ENCODE measurements around the gene BATF2. TPM values are rescaled to one million over a fixed set of nuclear protein-coding genes. Genes with fewer than 3 reads are reported as not detected.
A peak's percentile ranks its signal among the peaks of the same experiment; 100 is the strongest.

The BATF2 gene
- total and polyA plus RNA-seq, 9 of the 15 experiments (the other 6 are each of a cell fraction or from before 2014, with no cell fraction given): 1.7 to 8.9 (median 6.4) TPM

DNA sequence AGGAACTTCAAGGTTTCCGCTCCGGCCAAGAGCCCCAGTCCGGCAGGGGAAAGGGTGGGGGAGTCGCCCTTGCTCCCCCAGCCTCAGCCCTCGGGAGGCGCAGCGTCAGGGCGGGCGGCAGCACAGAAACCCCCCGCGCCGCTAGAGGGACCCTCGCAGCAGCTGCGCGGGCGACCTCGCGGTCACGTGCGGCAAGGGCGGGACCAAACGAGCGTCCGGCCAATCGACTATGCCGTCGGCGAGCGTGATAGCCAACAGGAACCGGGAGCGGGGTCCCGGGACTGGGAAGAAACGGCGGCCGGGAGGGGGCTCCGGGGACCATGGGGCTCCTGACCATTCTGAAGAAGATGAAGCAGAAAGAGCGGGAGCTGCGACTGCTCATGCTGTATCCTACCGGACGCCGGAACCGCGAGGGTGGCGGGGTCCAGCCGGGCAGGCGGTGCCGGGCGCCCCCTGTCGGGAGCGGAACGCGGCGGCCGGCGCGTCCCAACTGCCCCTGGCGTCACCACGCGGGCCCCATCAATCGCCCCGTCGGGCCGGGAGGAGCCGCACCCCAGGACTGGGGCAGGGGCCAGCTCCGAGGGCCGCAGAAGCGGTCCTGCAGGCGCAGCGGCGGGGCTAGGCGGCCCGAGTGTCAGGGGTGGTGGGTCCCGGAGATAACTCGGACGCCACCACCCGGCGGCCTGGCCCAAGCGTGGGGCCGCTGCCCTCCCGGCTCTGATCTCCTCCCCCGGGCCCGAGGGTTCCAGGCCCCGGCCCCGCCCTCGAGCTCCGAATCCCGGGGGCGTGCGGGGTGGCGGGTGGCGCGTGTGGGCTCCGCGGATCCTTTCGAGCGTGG lies 17.3 kb upstream of the BATF2 start, which contains the start of gene ARL2 (continued):
- TF ChIP-seq ZBTB8A (IDR thresholded peaks at IDR 0.05; ENCODE audit: partially characterized antibody) (no peak), HEY1 (CRISPR knock-in tag; IDR thresholded peaks at IDR 0.05; ENCODE audit: borderline replicate concordance) (no peak), PTRF (tag; IDR thresholded peaks at IDR 0.05) (no peak), ZNF165 (CRISPR knock-in tag; IDR thresholded peaks at IDR 0.05; ENCODE audit: borderline replicate concordance) (peak; percentile 41; the same call in 1 of the 2 replicates), ZNF696 (CRISPR knock-in tag; conservative IDR thresholded peaks at IDR 0.05) (no peak), TGIF2 (CRISPR knock-in tag; IDR thresholded peaks at IDR 0.05) (peak; percentile 96; the same call in 1 of the 2 replicates), ZSCAN32 (CRISPR knock-in tag; IDR thresholded peaks at IDR 0.05) (no peak), ZNF431 (CRISPR knock-in tag; IDR thresholded peaks at IDR 0.05) (peak; percentile 95), SAP30 (IDR thresholded peaks at IDR 0.05; ENCODE audit: borderline replicate concordance, insufficient read depth, low read depth, low read length, poor library complexity, severe bottlenecking) (peak; percentile 61), SOX6 (IDR thresholded peaks at IDR 0.05) (peak; percentile 22; the same call in 1 of the 2 replicates), TCF7L2 (IDR thresholded peaks at IDR 0.05; ENCODE audit: low read depth, low read length) (peak; percentile 63), ZNF174 (CRISPR knock-in tag; IDR thresholded peaks at IDR 0.05) (no peak), PML (IDR thresholded peaks at IDR 0.05; ENCODE audit: low read length) (no peak; the same call in 1 of the 2 replicates), ETS2 (tag; IDR thresholded peaks at IDR 0.05; ENCODE audit: borderline replicate concordance, poor library complexity, severe bottlenecking) (no peak), FOS (IDR thresholded peaks at IDR 0.05; ENCODE audit: extremely low read depth, insufficient read length) (peak; percentile 77), CAMTA2 (CRISPR knock-in tag; conservative IDR thresholded peaks at IDR 0.05) (no peak), MTA1 (IDR thresholded peaks at IDR 0.05; ENCODE audit: borderline replicate concordance) (no peak), CBX8 (IDR thresholded peaks at IDR 0.05; ENCODE audit: borderline replicate concordance, extremely low read depth, low read depth, low read length, poor library complexity, severe bottlenecking) (no peak), SMARCE1 (IDR thresholded peaks at IDR 0.05) (no peak), SIRT6 (IDR thresholded peaks at IDR 0.05; ENCODE audit: low read depth, low read length) (no peak)
- TF ChIP-seq, protein P1, sequence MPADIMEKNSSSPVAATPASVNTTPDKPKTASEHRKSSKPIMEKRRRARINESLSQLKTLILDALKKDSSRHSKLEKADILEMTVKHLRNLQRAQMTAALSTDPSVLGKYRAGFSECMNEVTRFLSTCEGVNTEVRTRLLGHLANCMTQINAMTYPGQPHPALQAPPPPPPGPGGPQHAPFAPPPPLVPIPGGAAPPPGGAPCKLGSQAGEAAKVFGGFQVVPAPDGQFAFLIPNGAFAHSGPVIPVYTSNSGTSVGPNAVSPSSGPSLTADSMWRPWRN (IDR thresholded peaks at IDR 0.05; ENCODE audit: low read depth): no peak
- TF ChIP-seq, protein P2, sequence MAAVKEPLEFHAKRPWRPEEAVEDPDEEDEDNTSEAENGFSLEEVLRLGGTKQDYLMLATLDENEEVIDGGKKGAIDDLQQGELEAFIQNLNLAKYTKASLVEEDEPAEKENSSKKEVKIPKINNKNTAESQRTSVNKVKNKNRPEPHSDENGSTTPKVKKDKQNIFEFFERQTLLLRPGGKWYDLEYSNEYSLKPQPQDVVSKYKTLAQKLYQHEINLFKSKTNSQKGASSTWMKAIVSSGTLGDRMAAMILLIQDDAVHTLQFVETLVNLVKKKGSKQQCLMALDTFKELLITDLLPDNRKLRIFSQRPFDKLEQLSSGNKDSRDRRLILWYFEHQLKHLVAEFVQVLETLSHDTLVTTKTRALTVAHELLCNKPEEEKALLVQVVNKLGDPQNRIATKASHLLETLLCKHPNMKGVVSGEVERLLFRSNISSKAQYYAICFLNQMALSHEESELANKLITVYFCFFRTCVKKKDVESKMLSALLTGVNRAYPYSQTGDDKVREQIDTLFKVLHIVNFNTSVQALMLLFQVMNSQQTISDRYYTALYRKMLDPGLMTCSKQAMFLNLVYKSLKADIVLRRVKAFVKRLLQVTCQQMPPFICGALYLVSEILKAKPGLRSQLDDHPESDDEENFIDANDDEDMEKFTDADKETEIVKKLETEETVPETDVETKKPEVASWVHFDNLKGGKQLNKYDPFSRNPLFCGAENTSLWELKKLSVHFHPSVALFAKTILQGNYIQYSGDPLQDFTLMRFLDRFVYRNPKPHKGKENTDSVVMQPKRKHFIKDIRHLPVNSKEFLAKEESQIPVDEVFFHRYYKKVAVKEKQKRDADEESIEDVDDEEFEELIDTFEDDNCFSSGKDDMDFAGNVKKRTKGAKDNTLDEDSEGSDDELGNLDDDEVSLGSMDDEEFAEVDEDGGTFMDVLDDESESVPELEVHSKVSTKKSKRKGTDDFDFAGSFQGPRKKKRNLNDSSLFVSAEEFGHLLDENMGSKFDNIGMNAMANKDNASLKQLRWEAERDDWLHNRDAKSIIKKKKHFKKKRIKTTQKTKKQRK (IDR thresholded peaks at IDR 0.05; ENCODE audit: borderline replicate concordance, low read depth, low read length): no peak
- TF ChIP-seq, protein P3, sequence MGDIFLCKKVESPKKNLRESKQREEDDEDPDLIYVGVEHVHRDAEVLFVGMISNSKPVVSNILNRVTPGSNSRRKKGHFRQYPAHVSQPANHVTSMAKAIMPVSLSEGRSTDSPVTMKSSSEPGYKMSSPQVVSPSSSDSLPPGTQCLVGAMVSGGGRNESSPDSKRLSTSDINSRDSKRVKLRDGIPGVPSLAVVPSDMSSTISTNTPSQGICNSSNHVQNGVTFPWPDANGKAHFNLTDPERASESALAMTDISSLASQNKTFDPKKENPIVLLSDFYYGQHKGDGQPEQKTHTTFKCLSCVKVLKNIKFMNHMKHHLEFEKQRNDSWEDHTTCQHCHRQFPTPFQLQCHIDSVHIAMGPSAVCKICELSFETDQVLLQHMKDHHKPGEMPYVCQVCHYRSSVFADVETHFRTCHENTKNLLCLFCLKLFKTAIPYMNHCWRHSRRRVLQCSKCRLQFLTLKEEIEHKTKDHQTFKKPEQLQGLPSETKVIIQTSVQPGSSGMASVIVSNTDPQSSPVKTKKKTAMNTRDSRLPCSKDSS (IDR thresholded peaks at IDR 0.05; ENCODE audit: low read depth, partially characterized antibody): no peak
